A549 treated with AZD9567 at 1 μM for 4 hours (cell line): ENCODE data around the gene SNUPN. TPM values are rescaled to one million over a fixed set of nuclear protein-coding genes. Genes with fewer than 3 reads are reported as not detected.

Experiments used
- total RNA-seq: library from RNA; stranded (reverse); fragments of 200-300 nt; extraction: Qiagen RNA extraction; gene quantifications from 5 replicates; pipeline ENCODE4 v1.2.3, GENCODE V29; 2022; ENCODE audit not compliant: insufficient read depth

The SNUPN gene
- total RNA-seq: 25.7 to 44.2 TPM (median 27.4 TPM) in 5 replicates

GRCh38 chr15:75625542-75626347 lies at the start of gene SNUPN:
TSS of gene SNUPN (minus strand) at chr15:75625725. CDS start at chr15:75621051, 4,674 bp downstream.

GRCh38 chr15:75647370-75648155 lies 22.0 kb upstream of the SNUPN start, which contains the start of gene SNX33:
TSS of gene SNX33 (plus strand) at chr15:75647912. CDS start at chr15:75649103, 1,191 bp downstream.

GRCh38 chr15:75639709-75640482 lies 14.4 kb upstream of the SNUPN start, which contains the start of gene IMP3:
TSS of gene IMP3 (minus strand) at chr15:75640224. CDS start at chr15:75640168, 56 bp downstream.

GRCh38 chr15:75578948-75579920 lies 46.3 kb downstream of the SNUPN start, which contains the start of gene PTPN9:
TSS of gene PTPN9 (minus strand) at chr15:75579315. CDS start at chr15:75578776, 539 bp downstream.

Other genes starting within 250 kb of the SNUPN start
- 24.7 to 36.4 TPM (median 30.4 TPM) in 5 replicates for gene SIN3A, start 174.0 kb downstream of the SNUPN start, total RNA-seq
- 38.2 to 48.3 TPM (median 43.8 TPM) in 5 replicates for gene PTPN9, start 46.4 kb downstream of the SNUPN start, total RNA-seq
- 89.0 to 127 TPM (median 126 TPM) in 5 replicates for gene IMP3, start 14.5 kb upstream of the SNUPN start, total RNA-seq
- gene SNX33, start 22.2 kb upstream of the SNUPN start, total RNA-seq: 9.9 to 15.1 TPM (median 14.0 TPM) in 5 replicates
- gene CSPG4, start 87.1 kb upstream of the SNUPN start, total RNA-seq: 0.06 to 0.10 TPM (median 0.09 TPM) in 4 of 5 replicates, not detected in the other
- gene UBE2Q2, start 217.7 kb upstream of the SNUPN start, total RNA-seq: 33.3 to 52.2 TPM (median 44.5 TPM) in 5 replicates